ENCODE measurements around the gene RNLS. TPM values are rescaled to one million over a fixed set of nuclear protein-coding genes. Genes with fewer than 3 reads are reported as not detected.

Gene RNLS
- total RNA-seq, 1 donor from 2014 or later, result 6.0 TPM

- peaks cover 3% of the 10 kb centered on the region for H3K27me3 Mint-ChIP-seq (ENCODE audit: unreplicated experiment)
- no peaks in the 10 kb centered on the region for H3K36me3 Mint-ChIP-seq (ENCODE audit: low read depth, unreplicated experiment)
- no peak overlapping the region for H3K4me3 Mint-ChIP-seq (ENCODE audit: unreplicated experiment)
- no peak overlapping the region for H3K27ac Mint-ChIP-seq (ENCODE audit: unreplicated experiment)
- peaks cover 8% of the 10 kb centered on the region for H3K4me1 Mint-ChIP-seq (ENCODE audit: unreplicated experiment)
- TF ChIP-seq CTCF (IDR thresholded peaks at IDR 0.05; ENCODE audit: unreplicated experiment), result no peak
- no peak for DNase-seq (ENCODE audit: low spot score)
- H3K9me3 Mint-ChIP-seq (ENCODE audit: unreplicated experiment), result no peaks in the 10 kb centered on the region
Observed at GRCh38 chr10:88342733-88343310, 240.3 kb downstream of the RNLS start.

GRCh38 chr10:88337134-88337533, 246.0 kb downstream of the RNLS start:
- Mint-ChIP-seq H3K27me3 (ENCODE audit: unreplicated experiment) (peaks cover 3% of the 10 kb centered on the region), H3K9me3 (ENCODE audit: unreplicated experiment) (no peaks in the 10 kb centered on the region), H3K27ac (ENCODE audit: unreplicated experiment) (no peak overlapping the region), H3K4me3 (ENCODE audit: unreplicated experiment) (no peak overlapping the region), H3K36me3 (ENCODE audit: low read depth, unreplicated experiment) (no peaks in the 10 kb centered on the region), H3K4me1 (ENCODE audit: unreplicated experiment) (no peaks in the 10 kb centered on the region)
- no peak for TF ChIP-seq CTCF (IDR thresholded peaks at IDR 0.05; ENCODE audit: unreplicated experiment)
- DNase-seq (ENCODE audit: low spot score), result no peak

- TF ChIP-seq CTCF (IDR thresholded peaks at IDR 0.05; ENCODE audit: unreplicated experiment), result no peak
- Mint-ChIP-seq H3K4me3 (ENCODE audit: unreplicated experiment) (no peak overlapping the region), H3K27ac (ENCODE audit: unreplicated experiment) (no peak overlapping the region), H3K36me3 (ENCODE audit: low read depth, unreplicated experiment) (no peaks in the 10 kb centered on the region), H3K4me1 (ENCODE audit: unreplicated experiment) (no peaks in the 10 kb centered on the region), H3K27me3 (ENCODE audit: unreplicated experiment) (peaks cover 3% of the 10 kb centered on the region), H3K9me3 (ENCODE audit: unreplicated experiment) (no peaks in the 10 kb centered on the region)
- no peak for DNase-seq (ENCODE audit: low spot score)
Observed at GRCh38 chr10:88336334-88336733, 246.8 kb downstream of the RNLS start.

GRCh38 chr10:88333248-88333630, 249.9 kb downstream of the RNLS start:
- H3K9me3 Mint-ChIP-seq (ENCODE audit: unreplicated experiment), result no peaks in the 10 kb centered on the region
- H3K4me1 Mint-ChIP-seq (ENCODE audit: unreplicated experiment), result no peaks in the 10 kb centered on the region
- H3K27ac Mint-ChIP-seq (ENCODE audit: unreplicated experiment), result no peak overlapping the region
- H3K36me3 Mint-ChIP-seq (ENCODE audit: low read depth, unreplicated experiment), result no peaks in the 10 kb centered on the region
- TF ChIP-seq CTCF (IDR thresholded peaks at IDR 0.05; ENCODE audit: unreplicated experiment), result no peak
- no peak overlapping the region for H3K4me3 Mint-ChIP-seq (ENCODE audit: unreplicated experiment)
- DNase-seq (ENCODE audit: low spot score), result no peak
- no peaks in the 10 kb centered on the region for H3K27me3 Mint-ChIP-seq (ENCODE audit: unreplicated experiment)

- Mint-ChIP-seq H3K36me3 (ENCODE audit: low read depth, unreplicated experiment) (no peaks in the 10 kb centered on the region), H3K27ac (ENCODE audit: unreplicated experiment) (no peak overlapping the region), H3K4me3 (ENCODE audit: unreplicated experiment) (no peak overlapping the region), H3K27me3 (ENCODE audit: unreplicated experiment) (no peaks in the 10 kb centered on the region), H3K9me3 (ENCODE audit: unreplicated experiment) (no peaks in the 10 kb centered on the region), H3K4me1 (ENCODE audit: unreplicated experiment) (no peaks in the 10 kb centered on the region)
- no peak for TF ChIP-seq CTCF (IDR thresholded peaks at IDR 0.05; ENCODE audit: unreplicated experiment)
- no peak for DNase-seq (ENCODE audit: low spot score)
Observed at GRCh38 chr10:88332503-88333247, 250.4 kb downstream of the RNLS start.

Measured in endothelial cell (in vitro differentiated cells).